Measurements from ENCODE around the gene ACOT7.
A peak's percentile ranks its signal among the peaks of the same experiment; 100 is the strongest.

Gene ACOT7

DNA sequence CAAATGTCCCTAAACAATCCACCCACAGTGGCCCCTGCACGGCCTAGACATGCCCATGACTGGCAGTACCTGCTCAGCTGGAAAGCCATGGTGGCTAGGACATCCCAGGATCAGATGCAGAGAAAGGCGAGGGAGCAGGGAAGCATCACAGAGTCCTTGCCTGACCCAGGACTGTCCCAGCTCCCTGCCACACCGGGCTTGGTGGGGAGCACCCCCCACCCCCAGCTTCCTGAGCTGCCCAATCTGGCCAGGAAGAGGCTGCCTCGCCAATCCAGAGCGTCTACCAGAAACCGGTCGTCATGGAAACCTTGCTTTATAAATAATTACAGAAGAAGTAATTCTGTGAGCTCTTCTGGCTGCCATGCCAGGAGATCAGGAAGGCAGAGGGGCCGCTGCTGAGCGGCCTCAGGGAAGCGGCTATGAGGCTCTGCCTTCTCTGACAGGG is 34.8 kb downstream of the ACOT7 start:
- Histone ChIP-seq H3K9ac (ENCODE audit: low read depth, low read length) (no peak overlapping the region), H3K27ac (ENCODE audit: low read depth, low read length) (no peak overlapping the region), H3K4me3 (ENCODE audit: low read length) (no peak overlapping the region), H3K9me3 (ENCODE audit: insufficient read depth, low read depth, low read length) (no peaks in the 10 kb centered on the region), H3K27me3 (ENCODE audit: insufficient read depth, low read length) (no peaks in the 10 kb centered on the region), H3K36me3 (ENCODE audit: insufficient read depth, low read length) (no peaks in the 10 kb centered on the region), H3K4me1 (ENCODE audit: insufficient read depth, low read length) (peaks cover 10% of the 10 kb centered on the region)
- 89% methylated on average over 6 of the region's 10 CpGs for WGBS

GRCh38 chr1:6358144-6358624 is 35.4 kb downstream of the ACOT7 start:
- H3K4me1 ChIP-seq (ENCODE audit: insufficient read depth, low read length), result peaks cover 10% of the 10 kb centered on the region
- H3K9ac ChIP-seq (ENCODE audit: low read depth, low read length), result no peak overlapping the region
- H3K27me3 ChIP-seq (ENCODE audit: insufficient read depth, low read length), result no peaks in the 10 kb centered on the region
- no peaks in the 10 kb centered on the region for H3K36me3 ChIP-seq (ENCODE audit: insufficient read depth, low read length)
- WGBS, result 84% methylated on average over 10 of the region's 10 CpGs
- no peaks in the 10 kb centered on the region for H3K9me3 ChIP-seq (ENCODE audit: insufficient read depth, low read depth, low read length)
- no peak overlapping the region for H3K4me3 ChIP-seq (ENCODE audit: low read length)
- H3K27ac ChIP-seq (ENCODE audit: low read depth, low read length), result peak overlapping the region; percentile 18; the same call in 1 of the 2 replicates

- Histone ChIP-seq H3K27ac (ENCODE audit: low read depth, low read length) (no peak overlapping the region), H3K36me3 (ENCODE audit: insufficient read depth, low read length) (no peaks in the 10 kb centered on the region), H3K9ac (ENCODE audit: low read depth, low read length) (no peak overlapping the region), H3K27me3 (ENCODE audit: insufficient read depth, low read length) (no peaks in the 10 kb centered on the region), H3K4me3 (ENCODE audit: low read length) (no peak overlapping the region), H3K9me3 (ENCODE audit: insufficient read depth, low read depth, low read length) (no peaks in the 10 kb centered on the region), H3K4me1 (ENCODE audit: insufficient read depth, low read length) (peaks cover 10% of the 10 kb centered on the region)
- WGBS, result 66% methylated on average over 11 of the region's 11 CpGs
These were observed 36.2 kb downstream of the ACOT7 start for GRCh38 chr1:6357243-6357936.

DNA sequence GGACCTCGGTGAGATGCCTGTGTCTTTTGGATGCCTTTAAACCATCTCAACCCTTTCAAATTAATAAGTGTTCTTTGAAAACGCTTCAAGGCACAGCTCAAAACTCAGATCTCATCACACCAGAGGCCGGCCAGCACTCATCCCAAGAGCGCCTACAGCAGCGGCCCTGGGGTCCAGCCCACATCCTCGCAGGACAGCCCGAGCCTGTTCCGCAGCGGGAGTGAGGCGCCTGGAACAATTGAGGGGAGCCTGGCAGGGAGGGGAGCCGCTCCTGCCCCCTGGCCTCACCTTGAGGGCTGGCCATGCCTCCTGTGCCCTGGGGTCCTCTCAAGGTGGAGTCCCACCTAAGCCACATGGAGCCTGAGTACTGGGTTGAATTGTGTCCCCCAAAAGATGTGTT is 37.9 kb downstream of the ACOT7 start:
- Histone ChIP-seq H3K9ac (ENCODE audit: low read depth, low read length) (no peak overlapping the region), H3K27ac (ENCODE audit: low read depth, low read length) (no peak overlapping the region), H3K27me3 (ENCODE audit: insufficient read depth, low read length) (no peaks in the 10 kb centered on the region), H3K4me3 (ENCODE audit: low read length) (no peak overlapping the region), H3K9me3 (ENCODE audit: insufficient read depth, low read depth, low read length) (no peaks in the 10 kb centered on the region), H3K36me3 (ENCODE audit: insufficient read depth, low read length) (no peaks in the 10 kb centered on the region), H3K4me1 (ENCODE audit: insufficient read depth, low read length) (peaks cover 10% of the 10 kb centered on the region)
- WGBS, result 95% methylated on average over 11 of the region's 11 CpGs

- H3K27ac ChIP-seq (ENCODE audit: low read depth, low read length), result no peak overlapping the region
- H3K9ac ChIP-seq (ENCODE audit: low read depth, low read length), result no peak overlapping the region
- 93% methylated on average over 10 of the region's 12 CpGs for WGBS
- H3K4me1 ChIP-seq (ENCODE audit: insufficient read depth, low read length), result peaks cover 4% of the 10 kb centered on the region
- H3K27me3 ChIP-seq (ENCODE audit: insufficient read depth, low read length), result no peaks in the 10 kb centered on the region
- no peaks in the 10 kb centered on the region for H3K36me3 ChIP-seq (ENCODE audit: insufficient read depth, low read length)
- no peak overlapping the region for H3K4me3 ChIP-seq (ENCODE audit: low read length)
- no peaks in the 10 kb centered on the region for H3K9me3 ChIP-seq (ENCODE audit: insufficient read depth, low read depth, low read length)
These were observed 38.8 kb downstream of the ACOT7 start for GRCh38 chr1:6354659-6355317.

GRCh38 chr1:6353955-6354658 is 39.5 kb downstream of the ACOT7 start:
- WGBS, result 88% methylated on average over 14 of the region's 14 CpGs
- no peak overlapping the region for H3K4me3 ChIP-seq (ENCODE audit: low read length)
- no peaks in the 10 kb centered on the region for H3K9me3 ChIP-seq (ENCODE audit: insufficient read depth, low read depth, low read length)
- no peaks in the 10 kb centered on the region for H3K27me3 ChIP-seq (ENCODE audit: insufficient read depth, low read length)
- H3K27ac ChIP-seq (ENCODE audit: low read depth, low read length), result no peak overlapping the region
- no peaks in the 10 kb centered on the region for H3K36me3 ChIP-seq (ENCODE audit: insufficient read depth, low read length)
- H3K9ac ChIP-seq (ENCODE audit: low read depth, low read length), result no peak overlapping the region
- no peaks in the 10 kb centered on the region for H3K4me1 ChIP-seq (ENCODE audit: insufficient read depth, low read length)

DNA sequence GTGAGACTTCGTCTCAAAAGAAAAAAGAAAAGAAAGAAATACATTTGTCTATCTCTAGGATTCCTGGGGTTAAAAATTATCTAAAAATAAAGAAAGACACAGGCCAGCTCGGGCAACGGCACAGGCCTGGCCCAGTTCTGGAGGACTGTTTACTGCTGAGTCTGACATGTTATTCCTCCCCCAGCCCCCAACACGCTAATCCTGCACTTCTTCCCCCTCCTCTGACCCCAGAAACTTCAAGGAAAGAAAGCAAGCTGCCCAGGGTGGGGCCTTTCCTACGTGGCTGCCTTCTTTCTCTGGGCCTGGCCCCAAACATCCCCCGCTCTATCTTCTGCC is 40.0 kb downstream of the ACOT7 start:
- WGBS, result 77% methylated on average over 6 of the region's 6 CpGs
- Histone ChIP-seq H3K9me3 (ENCODE audit: insufficient read depth, low read depth, low read length) (no peaks in the 10 kb centered on the region), H3K36me3 (ENCODE audit: insufficient read depth, low read length) (no peaks in the 10 kb centered on the region), H3K4me3 (ENCODE audit: low read length) (no peak overlapping the region), H3K9ac (ENCODE audit: low read depth, low read length) (no peak overlapping the region), H3K27ac (ENCODE audit: low read depth, low read length) (no peak overlapping the region), H3K4me1 (ENCODE audit: insufficient read depth, low read length) (no peaks in the 10 kb centered on the region), H3K27me3 (ENCODE audit: insufficient read depth, low read length) (no peaks in the 10 kb centered on the region)

- Histone ChIP-seq H3K4me1 (ENCODE audit: insufficient read depth, low read length) (no peaks in the 10 kb centered on the region), H3K27me3 (ENCODE audit: insufficient read depth, low read length) (no peaks in the 10 kb centered on the region), H3K9me3 (ENCODE audit: insufficient read depth, low read depth, low read length) (no peaks in the 10 kb centered on the region), H3K27ac (ENCODE audit: low read depth, low read length) (no peak overlapping the region), H3K9ac (ENCODE audit: low read depth, low read length) (no peak overlapping the region), H3K4me3 (ENCODE audit: low read length) (no peak overlapping the region), H3K36me3 (ENCODE audit: insufficient read depth, low read length) (no peaks in the 10 kb centered on the region)
- WGBS, result 39% methylated on average over 3 of the region's 3 CpGs
These were observed 41.4 kb downstream of the ACOT7 start for GRCh38 chr1:6352138-6352563.

DNA sequence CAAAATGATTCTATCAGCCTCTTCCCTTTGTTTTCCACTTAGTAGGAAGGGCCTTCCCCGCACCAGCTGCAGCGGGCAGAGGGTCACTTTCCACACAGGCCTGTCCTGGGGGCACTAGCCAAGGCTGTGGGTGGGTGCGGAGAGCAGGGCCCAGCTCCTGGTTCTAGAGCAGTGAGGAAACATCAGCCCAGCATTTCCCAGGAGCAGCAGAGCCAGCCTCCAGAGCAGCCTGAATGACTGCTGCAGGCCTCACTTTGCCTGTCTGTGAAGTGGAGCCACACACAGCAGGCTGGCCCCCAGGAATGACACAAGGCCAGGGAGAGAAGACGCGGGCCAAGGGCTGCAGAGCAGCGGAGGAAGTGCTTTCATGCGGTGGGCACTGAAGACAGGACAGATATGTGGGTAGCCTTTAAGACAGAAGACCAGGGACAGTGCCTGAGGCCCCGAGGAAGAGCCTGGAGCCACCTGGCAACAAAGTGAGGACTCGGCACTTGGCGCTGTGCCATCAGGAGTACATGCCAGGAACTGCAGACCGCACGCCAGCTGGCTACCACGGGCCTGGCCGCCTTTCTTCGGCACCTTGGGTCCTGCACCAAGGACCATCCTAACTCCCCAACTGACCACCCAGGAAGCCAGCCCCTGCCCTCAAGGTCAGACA is 42.0 kb downstream of the ACOT7 start:
- H3K4me3 ChIP-seq (ENCODE audit: low read length), result no peak overlapping the region
- no peaks in the 10 kb centered on the region for H3K27me3 ChIP-seq (ENCODE audit: insufficient read depth, low read length)
- WGBS, result 92% methylated on average over 15 of the region's 15 CpGs
- H3K4me1 ChIP-seq (ENCODE audit: insufficient read depth, low read length), result no peaks in the 10 kb centered on the region
- no peaks in the 10 kb centered on the region for H3K9me3 ChIP-seq (ENCODE audit: insufficient read depth, low read depth, low read length)
- no peaks in the 10 kb centered on the region for H3K36me3 ChIP-seq (ENCODE audit: insufficient read depth, low read length)
- no peak overlapping the region for H3K27ac ChIP-seq (ENCODE audit: low read depth, low read length)
- no peak overlapping the region for H3K9ac ChIP-seq (ENCODE audit: low read depth, low read length)

GRCh38 chr1:6350416-6351088 is 43.0 kb downstream of the ACOT7 start:
- no peaks in the 10 kb centered on the region for H3K36me3 ChIP-seq (ENCODE audit: insufficient read depth, low read length)
- no peak overlapping the region for H3K9ac ChIP-seq (ENCODE audit: low read depth, low read length)
- no peaks in the 10 kb centered on the region for H3K27me3 ChIP-seq (ENCODE audit: insufficient read depth, low read length)
- H3K4me1 ChIP-seq (ENCODE audit: insufficient read depth, low read length), result no peaks in the 10 kb centered on the region
- H3K27ac ChIP-seq (ENCODE audit: low read depth, low read length), result no peak overlapping the region
- 96% methylated on average over 15 of the region's 15 CpGs for WGBS
- H3K4me3 ChIP-seq (ENCODE audit: low read length), result no peak overlapping the region
- no peaks in the 10 kb centered on the region for H3K9me3 ChIP-seq (ENCODE audit: insufficient read depth, low read depth, low read length)
